ENCODE measurements around the gene UMODL1.

- TF ChIP-seq POLR2A (IDR thresholded peaks at IDR 0.05; ENCODE audit: low read length) (no peak), GATA1 (IDR thresholded peaks at IDR 0.05; ENCODE audit: low read depth, low read length) (no peak)
These were observed 43.5 kb downstream of the UMODL1 start for GRCh38 chr21:42114646-42115045.

All from erythroblast (primary cell).